K562 (cell line): ENCODE measurements around the gene HAT1. TPM values are rescaled to one million over a fixed set of nuclear protein-coding genes. Genes with fewer than 3 reads are reported as not detected.

Experiments used
- BCOR ChIP-seq: fragments of 450-650 bp; IDR thresholded peaks from 2 replicates; pipeline ENCODE4 v1.6.1; 2016
- HDGF ChIP-seq: fragments of 450-650 bp; IDR thresholded peaks from 2 replicates; pipeline ENCODE4 v1.6.1; 2016
- HIVEP1 ChIP-seq: fragments of 250-450 bp; sonication (Bioruptor Pico); IDR thresholded peaks from 2 replicates; pipeline ENCODE4 v1.4.0; 2020; ENCODE audit warnings: mild to moderate bottlenecking
- HLTF ChIP-seq: fragments of 450-650 bp; IDR thresholded peaks from 2 replicates; pipeline ENCODE4 v1.6.1; 2016
- IRF2 ChIP-seq: sonication (generic); formaldehyde crosslinking; IDR thresholded peaks from 2 replicates; pipeline ENCODE4 v1.8.1; 2022; ENCODE audit warnings: mild to moderate bottlenecking, missing genetic modification reagents
- MIER1 ChIP-seq: fragments of 450-650 bp; IDR thresholded peaks from 2 replicates; pipeline ENCODE4 v1.6.1; 2016; ENCODE audit warnings: antibody characterized with exemption, mild to moderate bottlenecking, low read depth
- MXI1 ChIP-seq: IDR thresholded peaks from 2 replicates; pipeline ENCODE4 v1.6.1; 2011; ENCODE audit warnings: low read depth, mild to moderate bottlenecking, improper control_type of control experiment, low read length
- NR2C2 ChIP-seq, 2 experiments: fragments of 200-800 bp in 1 of 2; sonication (Bioruptor generic) in 1 of 2; sonication (generic) in 1 of 2; formaldehyde crosslinking in 1 of 2; IDR thresholded peaks; 2 replicates each; pipeline versions ENCODE4 v1.6.1 to v1.8.0; 2016 to 2022; ENCODE audit warnings: mild to moderate bottlenecking in 1 of 2, missing compliant biosample characterization in 1 of 2, missing genetic modification characterization in 1 of 2, missing genetic modification reagents in 1 of 2
- RBFOX2 ChIP-seq: fragments of 200-400 bp; formaldehyde crosslinking; IDR thresholded peaks from 2 replicates; pipeline ENCODE4 v1.6.1; 2017; ENCODE audit warnings: low read depth, mild to moderate bottlenecking, low read length, moderate library complexity
- RBM34 ChIP-seq: fragments of 200-400 bp; formaldehyde crosslinking; IDR thresholded peaks from 2 replicates; pipeline ENCODE4 v1.6.1; 2018; ENCODE audit warnings: low read length, borderline replicate concordance; ENCODE audit not compliant: insufficient read depth
- U2AF2 ChIP-seq: fragments of 200-400 bp; formaldehyde crosslinking; optimal IDR thresholded peaks from 2 replicates; pipeline ENCODE3; 2017; ENCODE audit warnings: low read depth, mild to moderate bottlenecking, low read length
- YY1 ChIP-seq, 3 experiments: IDR thresholded peaks; 2 replicates each; pipeline ENCODE4 v1.6.1; 2011; ENCODE audit warnings: low read length in 2 of 3, mild to moderate bottlenecking in 2 of 3, moderate library complexity in 2 of 3, borderline replicate concordance in 1 of 3, control low read depth in 1 of 3, low read depth in 1 of 3; ENCODE audit not compliant: insufficient read depth in 3 of 3, insufficient replicate concordance in 2 of 3, control insufficient read depth in 1 of 3, insufficient read length in 1 of 3; ENCODE audit errors: extremely low read depth in 1 of 3
- ZBTB17 ChIP-seq: fragments of 450-650 bp; formaldehyde crosslinking; IDR thresholded peaks from 2 replicates; pipeline ENCODE4 v1.4.0; 2020; ENCODE audit warnings: mild to moderate bottlenecking
- ZNF347 ChIP-seq: fragments of 450-650 bp; formaldehyde crosslinking; IDR thresholded peaks from 2 replicates; pipeline ENCODE4 v1.4.0; 2020; ENCODE audit warnings: low read depth, mild to moderate bottlenecking, moderate library complexity
- polyA plus RNA-seq, 8 experiments: library from polyadenylated mRNA; depleted of rRNA in 4 of 8; stranded (reverse) in 5 of 8; unstranded in 3 of 8; fragments of >200 nt; fragmentation: Nextera tagmentation in 2 of 8; fragmentation: Illumina TruSeq in 1 of 8; extraction: Ambion mirVana in 2 of 8; extraction: Trizol in 1 of 8; gene quantifications; 2 replicates each; pipeline versions ENCODE4 v1.2.1 to v1.2.3, GENCODE V29; 2011 to 2014; ENCODE audit warnings: inconsistent platforms in 1 of 8, missing spikeins in 1 of 8
- total RNA-seq, 7 experiments: library from RNA; depleted of rRNA in 6 of 7; stranded (reverse); fragments of >200 nt in 6 of 7; fragmentation: Illumina TruSeq in 2 of 7; extraction: Trizol in 2 of 7; gene quantifications; 2 replicates each; pipeline versions ENCODE4 v1.2.1 to v1.2.3, GENCODE V29; 2011 to 2021; ENCODE audit warnings: low replicate concordance in 1 of 7
- TF ChIP-seq, protein P1 (sequence below): sonication (generic); formaldehyde crosslinking; IDR thresholded peaks from 2 replicates; pipeline ENCODE4 v1.8.1; 2023; ENCODE audit warnings: mild to moderate bottlenecking, missing genetic modification reagents

Gene HAT1
- total and polyA plus RNA-seq, 9 of the 15 experiments (the other 6 are each of a cell fraction or from before 2014, with no cell fraction given), result 125 to 384 (median 244) TPM

DNA sequence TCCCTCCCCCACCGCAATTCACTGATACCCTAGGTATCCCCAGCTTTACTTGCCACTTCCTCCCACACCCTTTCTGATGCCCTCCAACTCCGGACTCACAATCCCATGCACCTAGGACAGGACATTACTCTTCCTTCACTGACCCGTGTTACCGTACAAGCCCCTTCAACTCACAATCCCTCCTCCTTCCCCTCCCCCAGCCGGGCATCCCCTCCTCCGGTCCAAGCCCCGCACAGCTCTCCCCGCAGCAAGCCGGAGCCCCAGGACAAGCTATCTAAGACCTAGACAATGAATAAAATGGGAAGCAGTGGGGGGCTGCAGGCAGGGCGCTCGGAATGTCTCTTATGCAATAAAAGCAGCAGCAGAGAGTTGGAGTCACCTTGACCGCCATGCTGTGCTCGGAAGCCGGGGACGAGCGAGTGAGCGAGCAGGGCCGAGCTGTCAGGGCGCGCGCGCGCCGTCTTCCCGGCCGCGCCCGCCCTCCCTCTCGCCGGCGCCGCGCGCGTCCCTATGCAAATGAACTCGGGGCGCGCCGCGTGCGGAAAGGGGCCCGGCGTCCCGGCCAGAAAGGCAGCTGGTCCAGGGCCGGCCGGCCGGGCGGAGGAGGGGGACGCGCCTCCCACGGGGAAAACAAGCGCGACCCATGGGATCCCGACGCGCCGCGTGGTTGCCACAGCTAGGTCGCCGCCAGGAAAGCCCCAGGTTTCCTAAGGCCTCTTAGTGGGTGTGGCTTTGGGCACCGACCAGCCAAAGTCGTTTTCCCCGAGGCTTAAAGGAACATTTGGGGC lies 28.2 kb upstream of the HAT1 start, which contains the start of gene SLC25A12 (continued):
- peak; percentile 44 to 93 (median 82) for TF ChIP-seq YY1 (IDR thresholded peaks at IDR 0.05; ENCODE audit: borderline replicate concordance in 1 of 3, control insufficient read depth in 1 of 3, extremely low read depth in 1 of 3, insufficient read depth in 3 of 3, insufficient read length in 1 of 3, insufficient replicate concordance in 2 of 3, low read depth in 1 of 3, low read length in 2 of 3)
- no peak for TF ChIP-seq ZNF347 (CRISPR knock-in tag)
- peak; percentile 97 for TF ChIP-seq RBFOX2
- TF ChIP-seq, protein P1, sequence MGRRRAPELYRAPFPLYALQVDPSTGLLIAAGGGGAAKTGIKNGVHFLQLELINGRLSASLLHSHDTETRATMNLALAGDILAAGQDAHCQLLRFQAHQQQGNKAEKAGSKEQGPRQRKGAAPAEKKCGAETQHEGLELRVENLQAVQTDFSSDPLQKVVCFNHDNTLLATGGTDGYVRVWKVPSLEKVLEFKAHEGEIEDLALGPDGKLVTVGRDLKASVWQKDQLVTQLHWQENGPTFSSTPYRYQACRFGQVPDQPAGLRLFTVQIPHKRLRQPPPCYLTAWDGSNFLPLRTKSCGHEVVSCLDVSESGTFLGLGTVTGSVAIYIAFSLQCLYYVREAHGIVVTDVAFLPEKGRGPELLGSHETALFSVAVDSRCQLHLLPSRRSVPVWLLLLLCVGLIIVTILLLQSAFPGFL (CRISPR knock-in tag), result 0 out of 2 replicates have a peak, but pooled peaks have one; percentile 56
- TF ChIP-seq RBM34, result 0 out of 2 replicates have a peak, but pooled peaks have one; percentile 32
- TF ChIP-seq HIVEP1 (CRISPR knock-in tag), result peak; percentile 24; the same call in 1 of the 2 replicates
- TF ChIP-seq IRF2 (CRISPR knock-in tag), result no peak
- 0 out of 2 replicates have a peak, but pooled peaks have one; percentile 53 for TF ChIP-seq HDGF
- TF ChIP-seq U2AF2, result no peak
- 0 out of 2 replicates have a peak, but pooled peaks have one; percentile 48 for TF ChIP-seq ZBTB17 (CRISPR knock-in tag)
- TF ChIP-seq MIER1, result 0 out of 2 replicates have a peak, but pooled peaks have one; percentile 53
- TF ChIP-seq NR2C2 (CRISPR knock-in tag; IDR thresholded peaks at IDR 0.05), result no peak
- TF ChIP-seq NR2C2 (tag; IDR thresholded peaks at IDR 0.05), result peak; percentile 52
- TF ChIP-seq MXI1, result 0 out of 2 replicates have a peak, but pooled peaks have one; percentile 30
- peak; percentile 61; the same call in 1 of the 2 replicates for TF ChIP-seq HLTF
- peak; percentile 26 for TF ChIP-seq BCOR
